ENCODE data around the gene KATNBL1.
A peak's percentile ranks its signal among the peaks of the same experiment; 100 is the strongest.

DNA sequence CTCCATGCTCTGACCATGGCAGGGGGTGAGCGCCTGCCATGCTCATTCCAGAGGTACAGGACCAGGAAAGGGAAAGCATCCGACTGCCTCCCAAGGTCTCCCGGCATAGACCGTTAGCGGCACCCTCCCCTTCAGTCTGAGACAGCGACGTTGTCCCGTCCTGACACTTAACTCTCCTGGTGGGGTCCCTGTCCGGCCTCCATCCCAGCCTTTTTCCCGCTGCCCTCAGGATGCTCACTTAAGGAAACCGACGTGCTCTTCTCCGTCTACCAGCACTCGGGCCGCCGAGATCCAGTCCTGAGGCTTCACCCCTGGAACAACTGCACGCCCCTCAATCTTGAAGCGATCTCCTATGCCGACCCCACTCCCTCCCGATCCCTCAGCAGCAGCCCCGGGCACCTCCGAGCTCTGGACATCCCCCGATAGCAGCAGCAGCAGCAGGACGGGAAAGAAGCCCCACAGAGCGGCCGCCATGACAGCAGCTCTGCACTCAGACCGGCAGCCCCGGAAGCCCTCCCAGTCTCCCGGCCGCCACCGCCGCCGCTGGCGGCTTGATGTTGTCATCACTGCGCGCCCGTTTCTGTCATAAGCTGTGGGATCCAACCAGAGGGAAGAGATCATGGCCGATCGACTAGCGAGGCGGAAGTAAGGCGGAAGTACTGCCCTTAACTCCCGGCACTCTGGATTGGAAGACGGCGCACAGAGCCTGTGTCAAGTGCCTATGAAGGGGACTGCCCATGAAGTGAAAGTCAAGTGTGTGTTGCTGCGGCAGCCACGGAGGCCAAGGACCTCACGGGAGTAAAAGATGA is 108.3 kb downstream of the KATNBL1 start, which contains the start of the genes EMC7 and PGBD4:
- peak; percentile 89 for TF ChIP-seq YY1 (IDR thresholded peaks at IDR 0.05; ENCODE audit: insufficient read depth, insufficient read length)
- no peak for TF ChIP-seq SUZ12 (IDR thresholded peaks at IDR 0.05; ENCODE audit: extremely low read depth, insufficient read depth, insufficient read length)
